Gastrocnemius medialis (tissue), 4 donors: ENCODE measurements around the gene CDKL2. TPM values are rescaled to one million over a fixed set of nuclear protein-coding genes. Genes with fewer than 3 reads are reported as not detected.
"Not testable (repeated sequence)": the region's sequence is repeated elsewhere in the genome, so short reads cannot be mapped to it uniquely, and the experiment has no call there.

Experiments
- ATAC-seq, 2 donors: fragments of 150-250 bp; one replicate each; pipeline ENCODE4 v1.9.1; 2016
- DNase-seq, 2 donors: peaks; one replicate each; pipeline ENCODE4 v3.0.0-alpha.2; 2019
- H3K27ac ChIP-seq, 4 donors: fragments of 200-600 bp; sonication (generic); 1 replicate in 1 of 4; 2 replicates in 3 of 4; pipeline ENCODE4 v1.5.1; 2016 to 2018; ENCODE audit warnings: mild to moderate bottlenecking in 2 of 4, moderate library complexity in 1 of 4
- H3K27me3 ChIP-seq, 3 donors: fragments of 200-600 bp; sonication (generic) in 2 of 3; 1 replicate in 1 of 3; 2 replicates in 2 of 3; pipeline versions ENCODE4 v1.5.1 to v1.6.0; 2016 to 2019; ENCODE audit warnings: mild to moderate bottlenecking in 1 of 3, moderate library complexity in 1 of 3
- H3K36me3 ChIP-seq, 2 donors: fragments of 200-600 bp; sonication (generic) in 1 of 2; one replicate each; pipeline ENCODE4 v1.5.1; 2017 to 2018
- H3K4me1 ChIP-seq, 2 donors: fragments of 200-600 bp; sonication (generic) in 1 of 2; one replicate each; pipeline ENCODE4 v1.5.1; 2016 to 2017; ENCODE audit warnings: mild to moderate bottlenecking in 2 of 2
- H3K4me3 ChIP-seq, 4 donors: fragments of 200-600 bp; sonication (generic) in 3 of 4; 1 replicate in 1 of 4; 2 replicates in 3 of 4; pipeline ENCODE4 v1.5.1; 2016 to 2019; ENCODE audit warnings: mild to moderate bottlenecking in 2 of 4
- H3K9me3 ChIP-seq, 3 donors: fragments of 200-600 bp; sonication (generic) in 2 of 3; 1 replicate in 1 of 3; 2 replicates in 2 of 3; pipeline ENCODE4 v1.5.1; 2016 to 2019
- POLR2A ChIP-seq, 2 donors: fragments of 450-650 bp; IDR thresholded peaks; one replicate each; pipeline ENCODE4 v1.6.1; 2017; ENCODE audit warnings: antibody characterized with exemption in 2 of 2, mild to moderate bottlenecking in 2 of 2, moderate library complexity in 2 of 2
- in situ Hi-C, 4 donors: fragments of 200-750 bp; cut with MboI; loops; one replicate each; pipeline versions ENCODE4 v1.15.0 to v1.8.0; 2017; ENCODE audit warnings: low sequenced_read_pairs in 4 of 4
- intact Hi-C: fragments of 100-400 bp; cut with DNase I; formaldehyde crosslinking; loops from one replicate; pipeline ENCODE4 v1.15.1; 2023; ENCODE audit warnings: low total_unique reads
- total RNA-seq, 4 donors: library from RNA; depleted of rRNA; stranded (reverse); fragments of >200 nt; gene quantifications; one replicate each; pipeline versions ENCODE4 v1.1.0 to v1.2.3, GENCODE V29; 2016
- TF ChIP-seq, protein P1 (sequence below), 5 experiments: fragments of 450-650 bp in 3 of 5; fragments of 200-600 bp in 2 of 5; sonication (generic) in 2 of 5; IDR thresholded peaks in 4 of 5; conservative IDR thresholded peaks in 1 of 5; 1 replicate in 4 of 5; 2 replicates in 1 of 5; pipeline ENCODE4 v1.5.1; 2016 to 2019; ENCODE audit warnings: antibody characterized with exemption in 5 of 5, mild to moderate bottlenecking in 3 of 5, moderate library complexity in 3 of 5

The CDKL2 gene
- total RNA-seq, 4 donors from 2014 or later, result not detected

- in situ Hi-C loops (no loop called here), intact Hi-C loops (no loop called here)
- Histone ChIP-seq H3K36me3 (peaks cover 0 to 12% of the 10 kb centered on the region in 2 donors), H3K27ac (no peak overlapping the region), H3K27me3 (no peaks in the 10 kb centered on the region), H3K4me1 (no peaks in the 10 kb centered on the region), H3K9me3 (no peaks in the 10 kb centered on the region), H3K4me3 (no peak overlapping the region)
- ATAC-seq, result no peak
- TF ChIP-seq POLR2A (IDR thresholded peaks at IDR 0.05), result no peak
- TF ChIP-seq, protein P1, sequence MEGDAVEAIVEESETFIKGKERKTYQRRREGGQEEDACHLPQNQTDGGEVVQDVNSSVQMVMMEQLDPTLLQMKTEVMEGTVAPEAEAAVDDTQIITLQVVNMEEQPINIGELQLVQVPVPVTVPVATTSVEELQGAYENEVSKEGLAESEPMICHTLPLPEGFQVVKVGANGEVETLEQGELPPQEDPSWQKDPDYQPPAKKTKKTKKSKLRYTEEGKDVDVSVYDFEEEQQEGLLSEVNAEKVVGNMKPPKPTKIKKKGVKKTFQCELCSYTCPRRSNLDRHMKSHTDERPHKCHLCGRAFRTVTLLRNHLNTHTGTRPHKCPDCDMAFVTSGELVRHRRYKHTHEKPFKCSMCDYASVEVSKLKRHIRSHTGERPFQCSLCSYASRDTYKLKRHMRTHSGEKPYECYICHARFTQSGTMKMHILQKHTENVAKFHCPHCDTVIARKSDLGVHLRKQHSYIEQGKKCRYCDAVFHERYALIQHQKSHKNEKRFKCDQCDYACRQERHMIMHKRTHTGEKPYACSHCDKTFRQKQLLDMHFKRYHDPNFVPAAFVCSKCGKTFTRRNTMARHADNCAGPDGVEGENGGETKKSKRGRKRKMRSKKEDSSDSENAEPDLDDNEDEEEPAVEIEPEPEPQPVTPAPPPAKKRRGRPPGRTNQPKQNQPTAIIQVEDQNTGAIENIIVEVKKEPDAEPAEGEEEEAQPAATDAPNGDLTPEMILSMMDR (IDR thresholded peaks at IDR 0.05 in 4 of 5, conservative IDR thresholded peaks at IDR 0.05 in 1 of 5), result no peak
- DNase-seq, result no peak
These were observed 84.8 kb downstream of the CDKL2 start for GRCh38 chr4:75545526-75545925.

- no peak overlapping the region for H3K4me3 ChIP-seq
- ATAC-seq, result no peak
- intact Hi-C loops (no loop called here), in situ Hi-C loops (no loop called here)
- DNase-seq, result no peak
- TF ChIP-seq POLR2A (IDR thresholded peaks at IDR 0.05), result no peak
- TF ChIP-seq, protein P1 (IDR thresholded peaks at IDR 0.05 in 4 of 5, conservative IDR thresholded peaks at IDR 0.05 in 1 of 5), result no peak
- H3K9me3 ChIP-seq, result no peaks in the 10 kb centered on the region
- H3K27ac ChIP-seq, result no peak overlapping the region
- no peaks in the 10 kb centered on the region for H3K27me3 ChIP-seq
- H3K36me3 ChIP-seq, result peaks cover 0 to 19% of the 10 kb centered on the region in 2 donors
- no peaks in the 10 kb centered on the region for H3K4me1 ChIP-seq
These were observed 85.5 kb downstream of the CDKL2 start for GRCh38 chr4:75544870-75545269.

DNA sequence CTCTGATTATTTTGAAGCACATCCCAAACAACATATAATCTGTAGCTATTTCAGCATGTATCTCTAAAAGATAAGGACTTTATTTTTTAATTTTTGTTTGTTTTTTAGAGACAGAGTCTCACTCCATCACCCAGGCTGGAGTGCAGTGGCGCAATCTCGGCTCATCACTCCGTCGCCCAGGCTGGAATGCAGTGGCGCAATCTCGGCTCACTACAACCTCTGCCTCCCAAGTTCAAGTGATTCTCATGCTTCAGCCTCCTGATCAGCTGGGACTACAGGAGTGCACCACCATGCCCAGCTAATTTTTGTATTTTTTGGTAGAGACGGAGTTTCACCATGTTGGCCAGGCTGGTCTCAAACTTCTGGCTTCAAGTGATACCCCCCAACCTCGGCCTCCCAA is 86.1 kb downstream of the CDKL2 start:
- intact Hi-C loops, H3K4me3 ChIP-seq, H3K9me3 ChIP-seq, H3K27me3 ChIP-seq, ATAC-seq, DNase-seq, H3K4me1 ChIP-seq, in situ Hi-C loops, H3K27ac ChIP-seq: not testable (repeated sequence)
- H3K36me3 ChIP-seq, result peaks cover 0 to 24% of the 10 kb centered on the region in 2 donors

GRCh38 chr4:75542824-75543223 is 87.5 kb downstream of the CDKL2 start:
- peaks cover 0 to 24% of the 10 kb centered on the region in 2 donors for H3K36me3 ChIP-seq
- in situ Hi-C loops, result no loop called here

DNA sequence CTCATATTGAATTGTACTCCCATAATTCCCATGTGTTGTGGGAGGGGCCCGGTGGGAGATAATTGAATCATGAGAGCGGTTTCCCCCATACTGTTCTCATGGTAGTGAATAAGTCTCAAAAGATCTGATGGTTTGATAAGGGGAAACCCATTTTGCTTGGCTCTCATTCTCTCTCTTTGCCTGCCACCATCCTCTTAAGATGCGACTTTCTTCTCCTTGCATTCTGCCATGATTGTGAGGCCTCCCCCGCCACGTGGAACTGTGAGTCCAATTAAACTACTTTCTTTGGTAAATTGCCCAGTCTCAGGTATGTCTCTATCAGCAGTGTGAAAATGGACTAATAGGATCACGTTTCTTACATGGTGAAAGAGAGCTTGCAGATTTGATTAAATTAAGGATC is 93.0 kb downstream of the CDKL2 start:
- ATAC-seq, H3K4me3 ChIP-seq, H3K9me3 ChIP-seq, DNase-seq, H3K27me3 ChIP-seq, intact Hi-C loops, H3K4me1 ChIP-seq, in situ Hi-C loops, H3K27ac ChIP-seq: not testable (repeated sequence)
- H3K36me3 ChIP-seq, result peaks cover 0 to 16% of the 10 kb centered on the region in 2 donors

More at GRCh38 chr4:75542824-75543223, 87.5 kb downstream of the CDKL2 start:
- Histone ChIP-seq H3K27me3 (no peaks in the 10 kb centered on the region), H3K4me3 (no peak overlapping the region), H3K9me3 (no peaks in the 10 kb centered on the region), H3K4me1 (no peaks in the 10 kb centered on the region), H3K27ac (no peak overlapping the region)
- DNase-seq (no peak), ATAC-seq (no peak)
- intact Hi-C loops, result no loop called here
- TF ChIP-seq, protein P1 (IDR thresholded peaks at IDR 0.05 in 4 of 5, conservative IDR thresholded peaks at IDR 0.05 in 1 of 5), result no peak
- no peak for TF ChIP-seq POLR2A (IDR thresholded peaks at IDR 0.05)

DNA sequence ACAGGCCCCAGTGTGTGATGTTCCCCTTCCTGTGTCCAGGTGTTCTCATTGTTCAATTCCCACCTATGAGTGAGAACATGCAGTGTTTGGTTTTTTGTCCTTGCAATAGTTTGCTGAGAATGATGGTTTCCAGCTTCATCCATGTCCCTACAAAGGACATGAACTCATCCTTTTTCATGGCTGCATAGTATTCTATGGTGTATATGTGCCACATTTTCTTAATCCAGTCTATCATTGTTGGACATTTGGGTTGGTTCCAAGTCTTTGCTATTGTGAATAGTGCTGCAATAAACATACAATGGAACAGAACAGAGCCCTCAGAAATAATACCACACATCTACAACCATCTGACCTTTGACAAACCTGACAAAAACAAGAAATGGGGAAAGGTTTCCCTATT is 96.4 kb downstream of the CDKL2 start:
- intact Hi-C loops, H3K27ac ChIP-seq, DNase-seq, H3K36me3 ChIP-seq, H3K4me3 ChIP-seq, H3K4me1 ChIP-seq, in situ Hi-C loops, ATAC-seq, H3K27me3 ChIP-seq, H3K9me3 ChIP-seq: not testable (repeated sequence)

DNA sequence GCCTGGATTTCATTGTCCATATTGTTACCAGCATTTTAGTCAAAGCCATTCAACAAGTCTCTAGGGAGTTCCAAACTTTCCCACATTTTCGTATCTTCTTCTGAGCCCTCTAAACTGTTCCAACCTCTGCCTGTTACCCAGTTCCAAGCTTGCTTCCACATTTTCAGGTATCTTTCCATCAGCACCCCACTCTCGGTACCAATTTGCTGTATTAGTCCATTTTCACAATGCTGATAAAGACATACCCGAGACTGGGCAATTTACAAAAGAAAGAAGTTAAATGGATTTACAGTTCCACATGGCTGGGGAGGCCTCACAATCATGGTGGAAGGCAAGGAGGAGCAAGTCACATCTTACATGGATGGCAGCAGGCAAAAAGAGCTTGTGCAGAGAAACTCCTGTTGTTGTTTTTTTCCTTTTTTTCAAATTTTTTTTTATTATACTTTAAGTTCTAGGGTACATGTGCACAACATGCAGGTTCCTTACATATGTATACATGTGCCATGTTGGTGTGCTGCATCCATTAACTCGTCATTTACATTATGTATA is 96.9 kb downstream of the CDKL2 start:
- DNase-seq, H3K4me3 ChIP-seq, intact Hi-C loops, H3K27ac ChIP-seq, H3K4me1 ChIP-seq, in situ Hi-C loops, H3K9me3 ChIP-seq, ATAC-seq, H3K27me3 ChIP-seq: not testable (repeated sequence)
- H3K36me3 ChIP-seq, result peaks cover 0 to 10% of the 10 kb centered on the region in 2 donors

DNA sequence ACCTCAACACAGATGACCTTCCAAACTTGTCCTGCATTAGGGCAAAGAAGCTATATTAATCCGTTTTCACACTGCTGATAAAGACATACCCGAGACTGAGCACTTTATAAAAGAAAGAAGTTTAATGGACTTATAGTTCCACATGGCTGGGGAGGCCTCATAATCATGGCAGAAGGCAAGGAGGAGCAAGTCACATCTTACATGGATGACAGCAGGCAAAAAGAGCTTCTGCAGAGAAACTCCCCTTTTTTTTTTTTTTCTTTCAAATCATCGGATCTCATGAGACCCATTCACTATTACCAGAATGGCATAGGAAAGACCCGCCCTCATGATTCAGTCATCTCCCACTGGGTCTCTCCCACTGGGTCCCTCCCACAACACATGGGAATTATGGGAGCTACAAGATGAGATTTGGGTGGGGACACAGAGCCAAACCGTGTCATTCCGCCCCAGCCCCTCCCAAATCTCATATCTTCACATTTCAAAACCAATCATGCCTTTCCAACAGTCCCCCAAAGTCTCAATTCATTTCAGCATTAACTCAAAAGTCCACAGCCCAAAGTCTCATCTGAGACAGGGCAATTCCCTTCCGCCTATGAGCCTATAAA is 98.7 kb downstream of the CDKL2 start:
- intact Hi-C loops, H3K4me3 ChIP-seq, H3K4me1 ChIP-seq, DNase-seq, H3K27ac ChIP-seq, ATAC-seq, H3K27me3 ChIP-seq, H3K9me3 ChIP-seq, in situ Hi-C loops: not testable (repeated sequence)
- H3K36me3 ChIP-seq, result peaks cover 0 to 28% of the 10 kb centered on the region in 2 donors
